Measurements from ENCODE around the gene CD300LG.

CD300LG gene

DNA sequence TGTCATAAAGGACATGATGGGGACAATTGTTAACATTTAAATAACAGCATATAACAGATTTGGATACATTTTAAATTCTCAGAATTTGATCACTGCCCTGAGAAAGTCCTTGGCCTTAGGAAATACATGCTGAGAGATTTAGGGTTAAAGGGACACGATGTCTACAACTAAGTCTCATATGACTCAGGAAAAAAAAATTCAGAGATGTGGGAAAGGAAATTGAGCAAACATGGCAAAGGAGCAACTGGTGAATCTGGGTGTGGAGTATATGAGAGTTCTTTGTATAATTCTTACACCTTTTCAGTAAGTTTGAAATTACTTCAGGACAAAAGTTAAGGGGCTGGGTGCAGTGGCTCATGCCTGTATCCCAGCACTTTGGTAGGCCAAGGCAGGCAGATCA is 32.3 kb upstream of the CD300LG start:
- DNase-seq (ENCODE audit: low spot score) = no peak
- Histone ChIP-seq H3K4me3 (no peak overlapping the region), H3K27ac (no peak overlapping the region)
- TF ChIP-seq, protein P1, sequence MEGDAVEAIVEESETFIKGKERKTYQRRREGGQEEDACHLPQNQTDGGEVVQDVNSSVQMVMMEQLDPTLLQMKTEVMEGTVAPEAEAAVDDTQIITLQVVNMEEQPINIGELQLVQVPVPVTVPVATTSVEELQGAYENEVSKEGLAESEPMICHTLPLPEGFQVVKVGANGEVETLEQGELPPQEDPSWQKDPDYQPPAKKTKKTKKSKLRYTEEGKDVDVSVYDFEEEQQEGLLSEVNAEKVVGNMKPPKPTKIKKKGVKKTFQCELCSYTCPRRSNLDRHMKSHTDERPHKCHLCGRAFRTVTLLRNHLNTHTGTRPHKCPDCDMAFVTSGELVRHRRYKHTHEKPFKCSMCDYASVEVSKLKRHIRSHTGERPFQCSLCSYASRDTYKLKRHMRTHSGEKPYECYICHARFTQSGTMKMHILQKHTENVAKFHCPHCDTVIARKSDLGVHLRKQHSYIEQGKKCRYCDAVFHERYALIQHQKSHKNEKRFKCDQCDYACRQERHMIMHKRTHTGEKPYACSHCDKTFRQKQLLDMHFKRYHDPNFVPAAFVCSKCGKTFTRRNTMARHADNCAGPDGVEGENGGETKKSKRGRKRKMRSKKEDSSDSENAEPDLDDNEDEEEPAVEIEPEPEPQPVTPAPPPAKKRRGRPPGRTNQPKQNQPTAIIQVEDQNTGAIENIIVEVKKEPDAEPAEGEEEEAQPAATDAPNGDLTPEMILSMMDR (IDR thresholded peaks at IDR 0.05) = no peak

DNA sequence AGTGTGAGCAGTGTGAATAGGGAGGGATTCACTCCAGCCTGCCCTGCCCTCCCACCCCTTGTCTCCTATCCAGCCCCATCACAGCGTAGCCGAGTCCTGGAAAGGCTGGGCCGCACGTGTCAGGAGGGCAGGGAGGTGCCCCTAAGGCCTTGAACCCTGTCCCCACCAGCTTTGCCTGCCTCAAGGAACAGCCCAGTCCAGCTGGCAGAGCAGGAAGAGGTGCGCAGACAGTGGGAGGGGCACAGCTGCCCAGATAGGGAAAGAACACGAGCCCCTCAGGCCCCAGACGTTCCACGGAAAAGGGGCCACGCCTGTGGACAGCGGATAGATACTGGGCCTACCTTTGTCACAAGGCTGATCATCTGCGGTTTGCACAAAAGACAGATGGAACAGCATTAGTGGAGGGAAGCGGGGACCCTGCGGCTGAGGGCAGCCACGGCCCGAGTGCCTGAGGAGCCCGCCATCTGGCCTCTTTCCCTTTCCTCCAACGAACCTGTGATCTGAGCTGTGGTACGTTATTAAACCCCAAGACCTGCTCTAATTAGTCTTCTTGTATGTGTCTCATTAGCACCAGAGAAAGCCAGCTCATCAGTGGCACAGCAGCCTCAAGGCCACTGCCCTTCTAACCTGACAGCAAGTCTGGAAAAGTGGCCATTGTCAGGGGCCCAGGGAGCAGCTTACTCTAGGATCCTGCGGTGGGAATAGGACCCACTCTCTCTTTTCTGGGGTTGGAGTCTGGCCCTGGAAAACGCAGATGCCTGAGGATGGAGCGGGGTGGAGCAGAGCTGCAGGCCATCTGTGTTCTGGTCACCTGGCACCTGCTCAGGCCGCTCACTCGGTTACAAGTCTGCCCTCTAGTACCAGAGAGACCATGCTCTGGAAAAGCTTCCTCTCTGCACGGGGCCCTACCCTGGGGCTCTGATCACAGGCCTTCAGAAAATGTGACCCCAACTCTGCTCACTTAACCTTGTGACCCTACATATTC is 30.3 kb upstream of the CD300LG start:
- TF ChIP-seq, protein P1 (IDR thresholded peaks at IDR 0.05) = no peak
- peak; percentile 22 for DNase-seq (ENCODE audit: low spot score)
- Histone ChIP-seq H3K27ac (no peak overlapping the region), H3K4me3 (no peak overlapping the region)

DNA sequence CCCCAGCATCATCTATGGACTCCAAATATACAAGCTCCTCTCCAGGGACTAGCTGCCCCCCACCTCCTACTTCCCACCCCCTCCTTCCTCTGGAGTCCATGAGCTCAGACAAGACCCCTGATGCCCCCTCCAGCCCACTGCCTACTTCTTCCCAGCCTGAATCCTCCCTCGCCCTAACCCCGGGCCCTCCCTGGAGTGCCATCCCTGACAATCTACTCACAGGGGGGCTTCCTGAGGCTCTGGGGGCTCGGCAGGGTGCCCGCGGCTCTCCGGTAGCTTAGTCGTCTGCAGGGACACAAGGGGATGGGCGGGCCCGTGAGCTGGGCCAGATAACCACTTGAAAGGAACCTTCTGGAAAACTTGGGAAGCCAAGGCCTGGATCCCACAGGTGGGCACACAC is 29.1 kb upstream of the CD300LG start:
- no peak overlapping the region for H3K4me3 ChIP-seq
- TF ChIP-seq, protein P1 (IDR thresholded peaks at IDR 0.05) = no peak
- H3K27ac ChIP-seq = no peak overlapping the region
- DNase-seq (ENCODE audit: low spot score) = peak; percentile 63

DNA sequence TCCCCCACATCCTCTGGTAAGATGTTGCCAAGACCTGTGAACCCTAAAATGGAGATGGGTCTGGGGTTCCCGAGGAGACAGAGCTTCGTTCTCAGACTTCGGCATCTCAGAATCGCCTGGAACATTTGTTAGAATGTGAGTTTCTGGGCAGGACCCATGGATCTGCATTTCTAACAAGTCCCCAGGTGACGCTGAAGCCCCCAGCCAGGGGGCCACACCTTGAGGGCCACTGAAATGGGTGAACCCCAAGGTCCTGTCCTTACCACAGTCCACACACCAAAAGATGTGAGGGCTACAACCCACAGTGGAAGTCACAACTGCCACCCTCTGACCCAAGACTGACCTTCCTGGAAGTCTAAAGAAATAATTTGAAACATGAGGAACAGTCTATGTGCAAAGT is 28.0 kb upstream of the CD300LG start:
- TF ChIP-seq, protein P1 (IDR thresholded peaks at IDR 0.05) = no peak

DNA sequence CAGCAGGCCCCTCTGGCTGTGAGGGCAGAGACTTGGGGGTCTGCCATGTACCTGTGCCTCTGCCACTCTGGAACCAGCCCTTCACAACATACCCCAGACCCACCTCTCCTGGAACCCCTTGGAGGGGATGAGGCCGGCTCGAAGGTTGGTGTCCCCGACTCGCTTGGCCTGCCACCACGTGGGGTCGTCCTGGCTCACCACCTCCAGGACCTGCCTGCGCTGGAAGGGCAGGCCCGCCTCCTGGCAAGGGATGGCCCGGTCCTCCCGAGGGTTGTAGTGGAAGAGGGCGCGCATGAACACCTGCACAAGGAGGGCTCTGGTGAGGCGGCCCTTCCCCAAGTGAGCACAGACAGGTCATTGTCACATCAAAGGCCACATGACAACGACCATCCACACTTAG is 26.2 kb upstream of the CD300LG start:
- TF ChIP-seq, protein P1 (IDR thresholded peaks at IDR 0.05) = no peak
- H3K4me3 ChIP-seq = no peak overlapping the region
- peak; percentile 61 for DNase-seq (ENCODE audit: low spot score)
- no peak overlapping the region for H3K27ac ChIP-seq

More for the DNA sequence above, 28.0 kb upstream of the CD300LG start:
- DNase-seq (ENCODE audit: low spot score) = peak; percentile 38
- H3K4me3 ChIP-seq = no peak overlapping the region
- H3K27ac ChIP-seq = no peak overlapping the region

DNA sequence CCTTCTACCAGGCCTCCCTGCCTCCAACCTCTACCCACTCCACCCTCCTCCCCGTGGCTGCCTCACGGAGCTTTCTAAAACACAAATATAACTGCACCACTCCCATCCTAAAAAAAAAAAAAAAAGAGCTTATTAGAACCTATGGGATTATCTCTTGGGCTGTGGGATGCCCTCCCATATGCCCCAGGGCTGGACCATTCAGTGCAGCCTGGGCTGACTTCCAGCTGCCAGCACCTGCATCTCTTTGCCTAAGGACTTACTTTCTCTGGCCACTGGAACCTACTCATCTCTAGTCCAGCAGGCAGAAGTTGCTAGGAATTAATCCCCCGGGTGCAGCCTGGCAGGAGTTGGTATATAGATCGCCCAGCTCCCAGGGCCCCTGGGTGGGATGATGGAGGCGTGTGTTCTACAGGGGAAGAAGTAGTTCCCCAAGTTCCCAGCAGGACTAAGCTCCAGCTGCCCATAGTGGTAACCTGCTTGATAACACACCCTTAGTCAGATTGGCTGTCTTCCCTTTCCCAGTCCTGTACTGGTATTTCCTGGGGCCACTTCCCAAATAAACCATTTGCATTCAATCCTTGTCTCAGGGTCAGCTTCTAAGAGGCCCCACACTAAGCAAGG is 24.3 kb upstream of the CD300LG start:
- Histone ChIP-seq H3K4me3 (no peak overlapping the region), H3K27ac (no peak overlapping the region)
- TF ChIP-seq, protein P1 (IDR thresholded peaks at IDR 0.05) = no peak
- DNase-seq (ENCODE audit: low spot score) = no peak

Measured in coronary artery (tissue), 2 donors.